Immature natural killer cell (primary cell): ENCODE results near the gene RACGAP1. TPM values are rescaled to one million over a fixed set of nuclear protein-coding genes. Genes with fewer than 3 reads are reported as not detected.
"Not testable (repeated sequence)": the region's sequence is repeated elsewhere in the genome, so short reads cannot be mapped to it uniquely, and the experiment has no call there.

ENCODE experiments used
- DNase-seq, 3 donors: peaks; one replicate each; pipeline ENCODE4 v3.0.0; 2022; ENCODE audit warnings: mixed read lengths in 1 of 3
- H3K27ac Mint-ChIP-seq, 6 donors: one replicate each; pipeline ENCODE4 v1.8.0; 2020; ENCODE audit warnings: mixed read lengths in 6 of 6, mild to moderate bottlenecking in 5 of 6, inconsistent platforms in 4 of 6, moderate library complexity in 3 of 6
- H3K27me3 Mint-ChIP-seq, 3 donors: one replicate each; pipeline ENCODE4 v1.8.0; 2020 to 2021; ENCODE audit warnings: low read depth in 3 of 3, mild to moderate bottlenecking in 3 of 3, mixed read lengths in 3 of 3, moderate library complexity in 3 of 3, inconsistent platforms in 1 of 3
- H3K36me3 Mint-ChIP-seq, 3 donors: one replicate each; pipeline ENCODE4 v1.8.0; 2020; ENCODE audit warnings: mixed read lengths in 3 of 3, inconsistent platforms in 2 of 3, mild to moderate bottlenecking in 2 of 3
- H3K4me1 Mint-ChIP-seq, 2 donors: one replicate each; pipeline ENCODE4 v1.8.0; 2020; ENCODE audit warnings: inconsistent platforms in 2 of 2, mild to moderate bottlenecking in 2 of 2, mixed read lengths in 2 of 2, moderate library complexity in 1 of 2
- H3K4me3 Mint-ChIP-seq, 5 donors: one replicate each; pipeline ENCODE4 v1.8.0; 2020; ENCODE audit warnings: mild to moderate bottlenecking in 5 of 5, mixed read lengths in 5 of 5, inconsistent platforms in 3 of 5, moderate library complexity in 3 of 5
- H3K9me3 Mint-ChIP-seq, 6 donors: one replicate each; pipeline ENCODE4 v1.8.0; 2020; ENCODE audit warnings: mild to moderate bottlenecking in 6 of 6, mixed read lengths in 6 of 6, inconsistent platforms in 4 of 6, moderate library complexity in 3 of 6
- polyA plus RNA-seq, 3 donors: library from polyadenylated mRNA; unstranded; fragments of 300-500 nt; fragmentation: Illumina TruSeq; gene quantifications; one replicate each; pipeline ENCODE4 v1.2.3, GENCODE V29; 2021

The RACGAP1 gene
- polyA plus RNA-seq, 3 donors from 2014 or later, result 11.6 to 20.9 (median 12.4) TPM

DNA sequence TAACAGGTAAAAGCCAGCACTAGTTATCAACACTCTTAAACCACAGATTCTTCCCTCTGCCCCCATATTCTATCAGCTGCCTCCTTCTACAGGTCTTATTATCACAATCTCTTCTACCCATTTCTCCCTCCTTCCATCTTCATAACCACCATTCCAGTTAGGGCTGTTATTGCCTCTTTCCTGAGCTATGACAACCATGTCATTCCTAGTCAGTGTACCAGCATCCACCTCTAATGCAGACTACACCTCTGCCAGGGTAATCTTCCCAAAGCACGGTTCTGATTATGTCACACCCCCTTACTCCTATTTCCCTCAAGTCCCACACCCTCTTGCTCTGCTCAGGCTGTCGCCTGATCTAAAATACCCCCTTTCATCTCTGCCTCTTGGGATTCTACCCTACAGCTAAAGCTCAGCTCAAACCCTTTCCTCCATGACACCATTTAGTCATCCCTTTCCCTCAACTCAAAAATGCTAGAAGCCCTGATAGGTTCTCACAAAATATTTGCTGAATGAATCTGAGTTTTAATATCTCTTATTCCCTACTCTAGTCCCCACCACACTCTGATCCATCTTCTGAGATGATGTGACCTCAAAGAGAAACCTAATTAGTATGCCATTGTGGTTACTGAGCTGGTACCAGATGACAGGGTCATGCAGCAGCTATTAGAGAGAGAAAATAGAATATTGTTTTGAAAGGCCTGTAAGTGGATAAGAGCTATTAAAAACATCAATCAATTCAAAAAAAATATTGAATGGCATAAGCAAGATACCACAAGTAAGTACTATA is 11.7 kb downstream of the RACGAP1 start:
- Mint-ChIP-seq H3K4me3 (no peak overlapping the region), H3K9me3 (no peaks in the 10 kb centered on the region), H3K27ac (peak overlapping the region in 2 of 6 donors; percentile 7 to 53), H3K27me3 (no peaks in the 10 kb centered on the region), H3K4me1 (peaks cover 0 to 8% of the 10 kb centered on the region in 2 donors), H3K36me3 (peaks cover 0 to 9% (median 6%) of the 10 kb centered on the region in 3 donors)
- no peak for DNase-seq

DNA sequence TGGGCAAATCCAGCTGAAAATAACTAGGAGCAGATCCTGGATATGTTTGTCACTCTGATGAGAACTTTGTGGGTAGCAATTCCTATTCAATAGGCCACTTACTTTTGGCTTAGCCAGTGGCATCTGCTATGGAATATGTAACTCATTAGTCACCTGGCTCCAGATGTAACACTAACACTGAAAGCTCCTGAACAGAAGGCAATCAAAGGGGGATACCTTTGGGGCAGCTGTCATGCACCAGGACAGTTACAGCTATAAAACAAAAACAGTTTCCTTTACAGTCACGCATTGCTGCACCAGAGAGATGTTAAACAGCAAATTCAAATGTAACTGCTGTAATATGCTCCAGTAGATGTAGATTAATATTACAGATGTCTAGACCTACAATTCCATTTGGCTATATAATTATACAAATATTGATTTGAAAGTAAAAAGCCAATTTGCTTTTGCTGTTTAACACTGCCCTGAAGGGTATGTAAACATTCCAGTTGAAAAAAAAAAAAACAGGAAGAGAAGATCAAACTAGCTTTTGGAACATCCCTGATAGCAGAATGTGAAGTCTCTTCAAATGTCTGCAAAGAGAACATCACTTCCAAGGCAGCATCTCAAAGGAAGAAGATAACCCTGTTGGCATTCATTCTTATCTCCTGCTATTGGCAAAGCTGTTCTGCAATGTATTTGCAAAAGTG is 18.4 kb downstream of the RACGAP1 start:
- Mint-ChIP-seq H3K27me3 (no peaks in the 10 kb centered on the region), H3K27ac (peak overlapping the region in 2 of 6 donors; percentile 18 to 51), H3K36me3 (peaks cover 4 to 9% (median 6%) of the 10 kb centered on the region in 3 donors), H3K4me3 (no peak overlapping the region), H3K9me3 (no peaks in the 10 kb centered on the region), H3K4me1 (peaks cover 0 to 6% of the 10 kb centered on the region in 2 donors)
- no peak for DNase-seq

DNA sequence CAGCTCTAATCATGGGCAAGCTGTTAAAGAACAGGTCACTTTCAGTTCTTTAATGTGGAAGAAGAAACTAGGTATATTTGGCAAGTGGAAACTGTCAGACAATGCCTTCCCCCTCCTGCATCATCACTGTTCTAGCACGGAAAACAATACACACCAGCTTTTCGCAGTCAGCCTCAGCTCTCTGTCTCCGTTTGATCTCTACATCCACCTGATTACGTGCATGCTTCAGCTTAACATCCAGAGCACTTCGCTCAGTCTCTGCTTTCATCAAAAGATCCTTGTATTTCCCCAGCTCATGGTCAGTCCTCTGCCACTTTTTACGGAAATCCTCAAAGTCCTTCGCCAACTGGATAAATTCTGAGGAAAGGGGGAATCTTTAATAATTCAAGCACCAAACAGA is 19.0 kb downstream of the RACGAP1 start:
- H3K27ac Mint-ChIP-seq, result no peak overlapping the region
- no peak overlapping the region for H3K4me3 Mint-ChIP-seq
- peaks cover 4 to 11% (median 6%) of the 10 kb centered on the region in 3 donors for H3K36me3 Mint-ChIP-seq
- H3K9me3 Mint-ChIP-seq, result no peaks in the 10 kb centered on the region
- no peak for DNase-seq
- H3K4me1 Mint-ChIP-seq, result peaks cover 0 to 6% of the 10 kb centered on the region in 2 donors
- no peaks in the 10 kb centered on the region for H3K27me3 Mint-ChIP-seq

DNA sequence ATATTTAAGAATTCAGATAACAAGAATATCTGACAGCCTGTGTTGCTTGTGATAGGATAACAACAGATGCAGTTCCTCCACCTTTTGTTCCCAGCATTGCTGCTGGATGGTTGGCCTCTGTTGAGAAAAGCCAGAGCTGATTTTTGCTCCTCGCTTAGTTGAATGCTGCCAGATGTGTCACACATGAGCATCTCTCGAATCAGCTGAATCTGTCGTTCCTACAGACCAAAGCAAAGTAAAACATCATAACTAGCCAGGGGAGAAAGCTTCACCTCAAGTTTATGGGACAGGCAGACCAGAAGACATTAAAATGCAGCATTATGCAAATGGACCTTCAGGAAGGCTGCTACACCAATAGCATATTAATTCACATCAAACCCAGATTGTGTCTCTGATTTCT is 20.1 kb downstream of the RACGAP1 start:
- Mint-ChIP-seq H3K27me3 (no peaks in the 10 kb centered on the region), H3K4me1 (peaks cover 0 to 6% of the 10 kb centered on the region in 2 donors), H3K4me3 (no peak overlapping the region), H3K9me3 (no peaks in the 10 kb centered on the region), H3K36me3 (peaks cover 6 to 15% (median 7%) of the 10 kb centered on the region in 3 donors), H3K27ac (no peak overlapping the region)
- DNase-seq, result no peak

DNA sequence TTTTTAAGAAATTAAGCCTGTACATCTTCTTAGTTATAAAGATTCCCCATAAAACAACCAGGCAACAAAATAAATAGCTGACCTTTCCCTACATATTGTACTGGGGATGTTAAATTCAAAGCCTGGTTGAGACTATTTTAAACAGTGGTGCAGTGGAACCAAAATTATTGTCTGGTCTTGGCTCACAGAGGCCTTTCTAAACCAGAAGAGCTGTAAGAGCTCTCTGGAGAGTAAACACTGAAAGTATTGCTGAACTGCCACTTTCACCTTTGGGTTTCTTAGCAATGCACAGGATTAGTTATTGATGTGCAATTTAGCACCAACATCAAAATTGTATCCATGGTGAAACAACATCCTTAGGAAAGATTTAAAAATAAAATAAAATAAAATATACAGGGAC is 20.6 kb downstream of the RACGAP1 start:
- H3K27me3 Mint-ChIP-seq, result no peaks in the 10 kb centered on the region
- no peak for DNase-seq
- H3K27ac Mint-ChIP-seq, result no peak overlapping the region
- H3K4me1 Mint-ChIP-seq, result peaks cover 0 to 6% of the 10 kb centered on the region in 2 donors
- no peaks in the 10 kb centered on the region for H3K9me3 Mint-ChIP-seq
- peaks cover 3 to 15% (median 7%) of the 10 kb centered on the region in 3 donors for H3K36me3 Mint-ChIP-seq
- H3K4me3 Mint-ChIP-seq, result no peak overlapping the region

DNA sequence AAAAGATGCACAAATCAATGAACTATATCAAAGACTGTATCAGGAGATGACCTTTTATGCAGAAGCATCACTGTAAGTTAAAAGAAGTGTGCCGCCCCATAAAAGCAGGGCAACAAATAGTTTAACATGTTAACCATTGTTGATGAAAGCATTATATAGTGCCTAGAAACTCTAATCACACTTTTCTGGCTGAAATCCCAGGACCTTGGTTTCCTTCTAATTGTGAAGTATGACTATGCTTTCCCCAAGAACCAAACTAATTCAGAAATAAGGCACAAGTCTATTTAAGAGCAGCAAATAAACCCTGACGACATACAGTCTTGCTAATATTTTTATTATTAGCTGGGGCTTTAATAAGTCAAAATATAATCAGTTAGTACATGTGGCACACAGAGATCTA is 21.7 kb downstream of the RACGAP1 start:
- H3K9me3 Mint-ChIP-seq, result no peaks in the 10 kb centered on the region
- H3K36me3 Mint-ChIP-seq, result peaks cover 0 to 15% (median 7%) of the 10 kb centered on the region in 3 donors
- peaks cover 0 to 6% of the 10 kb centered on the region in 2 donors for H3K4me1 Mint-ChIP-seq
- H3K27me3 Mint-ChIP-seq, result no peaks in the 10 kb centered on the region
- H3K27ac Mint-ChIP-seq, result no peak overlapping the region
- DNase-seq, result no peak
- H3K4me3 Mint-ChIP-seq, result no peak overlapping the region

DNA sequence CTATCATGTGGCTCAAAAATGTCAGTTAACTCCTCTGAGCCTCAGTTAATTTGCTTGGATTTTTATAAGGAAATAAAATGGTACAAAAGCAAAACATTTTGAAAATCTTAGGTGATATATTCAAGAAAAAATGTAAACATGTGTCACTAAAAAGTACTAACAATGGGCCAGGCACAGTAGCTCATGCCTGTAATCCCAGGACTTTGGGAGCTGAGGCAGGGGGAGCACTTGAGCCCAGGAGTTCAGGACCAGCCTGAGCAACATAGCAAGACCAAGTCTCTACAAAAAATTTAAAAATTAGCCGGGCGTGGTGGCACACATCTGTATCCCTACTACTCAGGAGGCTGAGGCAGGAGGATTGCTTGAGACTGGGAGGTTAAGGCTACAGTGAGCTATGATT is 26.8 kb downstream of the RACGAP1 start:
- no peaks in the 10 kb centered on the region for H3K9me3 Mint-ChIP-seq
- H3K36me3 Mint-ChIP-seq, result peaks cover 9 to 23% (median 21%) of the 10 kb centered on the region in 3 donors
- H3K4me1 Mint-ChIP-seq, result no peaks in the 10 kb centered on the region
- H3K27ac Mint-ChIP-seq, result no peak overlapping the region
- H3K27me3 Mint-ChIP-seq, result no peaks in the 10 kb centered on the region
- no peak overlapping the region for H3K4me3 Mint-ChIP-seq
- DNase-seq, result no peak

DNA sequence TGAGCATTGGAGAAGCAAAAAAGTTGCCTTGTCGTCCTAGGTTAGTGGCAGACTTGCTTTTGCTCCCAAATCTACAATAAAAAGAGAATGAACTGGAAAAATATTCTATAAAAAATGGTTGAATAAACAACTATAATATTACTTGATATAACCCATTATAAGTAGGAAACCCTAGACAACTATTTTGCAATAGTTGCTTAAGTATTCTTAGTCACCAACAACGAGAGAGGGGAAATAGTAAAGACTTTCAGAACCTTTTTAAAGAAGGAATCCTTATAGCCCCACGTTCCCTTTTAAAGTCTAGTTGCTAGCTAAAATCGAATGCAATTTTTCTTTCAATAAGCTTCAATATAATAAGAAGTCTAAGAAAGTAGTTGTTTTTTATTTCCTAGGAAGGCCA is 35.0 kb downstream of the RACGAP1 start:
- DNase-seq, result no peak
- Mint-ChIP-seq H3K4me3 (no peak overlapping the region), H3K27me3 (no peaks in the 10 kb centered on the region), H3K4me1 (no peaks in the 10 kb centered on the region), H3K36me3 (peaks cover 15 to 34% (median 23%) of the 10 kb centered on the region in 3 donors), H3K27ac (no peak overlapping the region), H3K9me3 (no peaks in the 10 kb centered on the region)

DNA sequence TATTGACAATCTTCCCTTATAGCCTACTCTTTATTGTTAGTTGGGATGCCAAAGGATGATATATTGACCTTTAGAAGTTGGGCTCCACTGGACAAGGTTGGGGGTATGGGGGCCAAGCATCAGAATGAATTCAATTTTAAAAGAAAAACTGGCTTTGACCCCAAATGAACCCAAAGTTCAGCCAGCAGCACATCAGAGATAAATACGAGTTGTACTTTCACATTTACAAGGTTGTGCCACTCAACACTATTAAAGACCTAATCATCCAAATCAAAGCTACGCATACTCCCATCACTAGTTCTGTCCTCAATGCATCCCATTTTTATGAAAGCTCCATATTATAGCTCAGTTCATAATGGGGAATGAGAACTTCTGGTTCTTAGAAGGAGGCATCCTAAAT is 35.9 kb downstream of the RACGAP1 start:
- not testable (repeated sequence) for DNase-seq, H3K4me1 Mint-ChIP-seq, H3K27me3 Mint-ChIP-seq, H3K27ac Mint-ChIP-seq, H3K4me3 Mint-ChIP-seq, H3K9me3 Mint-ChIP-seq
- H3K36me3 Mint-ChIP-seq, result peaks cover 15 to 31% (median 19%) of the 10 kb centered on the region in 3 donors

DNA sequence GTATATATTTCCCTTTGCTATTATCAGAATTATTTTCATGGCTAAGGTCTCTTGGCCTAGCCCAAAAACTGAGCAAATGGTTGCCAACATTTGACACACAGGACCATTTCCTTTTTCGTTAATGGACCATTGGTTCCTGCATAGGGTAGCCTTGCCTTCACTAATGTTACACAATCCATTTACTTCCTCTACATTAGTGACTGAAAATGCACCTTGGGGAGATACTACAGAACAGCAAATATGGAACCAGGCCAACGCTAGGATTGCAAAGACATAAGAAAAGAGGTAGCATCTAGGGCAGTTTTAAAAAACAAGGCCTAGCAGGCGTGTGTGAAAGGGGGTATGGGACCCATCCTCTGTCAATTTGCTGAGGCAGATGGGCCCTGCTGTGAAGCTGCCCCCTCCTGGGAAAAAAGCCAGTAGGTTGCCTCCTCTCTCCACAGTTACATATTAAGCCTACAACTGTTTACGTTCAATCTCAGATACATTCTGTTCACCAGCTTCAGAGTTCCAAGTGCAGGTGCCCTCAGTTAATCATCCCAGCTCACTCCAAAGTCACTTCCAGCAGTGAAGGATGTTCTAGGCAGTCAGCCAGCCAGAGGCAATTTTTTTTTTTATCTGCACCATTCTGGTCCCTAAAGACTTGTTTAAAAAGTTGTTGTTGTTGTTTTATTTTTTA is 37.5 kb downstream of the RACGAP1 start:
- H3K4me1 Mint-ChIP-seq, result no peaks in the 10 kb centered on the region
- H3K4me3 Mint-ChIP-seq, result no peak overlapping the region
- no peak for DNase-seq
- no peaks in the 10 kb centered on the region for H3K27me3 Mint-ChIP-seq
- peaks cover 8 to 20% (median 9%) of the 10 kb centered on the region in 3 donors for H3K36me3 Mint-ChIP-seq
- peak overlapping the region in 1 of 6 donors; percentile 8 for H3K27ac Mint-ChIP-seq
- H3K9me3 Mint-ChIP-seq, result no peaks in the 10 kb centered on the region

DNA sequence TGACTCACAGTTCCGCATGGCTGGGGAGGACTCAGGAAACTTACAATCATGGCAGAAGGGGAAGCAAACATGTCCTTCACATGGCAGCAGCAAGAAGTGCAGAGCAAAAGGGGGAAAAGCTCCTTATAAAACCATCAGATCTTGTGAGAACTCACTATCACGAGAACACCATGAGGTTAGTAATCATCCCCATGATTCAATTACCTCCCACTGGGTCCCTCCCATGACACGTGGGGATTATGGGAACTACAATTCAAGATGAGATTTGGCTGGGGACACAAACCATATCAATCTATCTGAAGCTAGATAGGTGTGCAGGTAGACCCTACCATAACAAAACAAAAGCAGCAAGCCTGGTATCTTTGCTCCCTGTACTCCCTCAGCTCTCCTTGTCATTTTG is 38.8 kb downstream of the RACGAP1 start:
- H3K4me3 Mint-ChIP-seq, H3K27ac Mint-ChIP-seq, H3K27me3 Mint-ChIP-seq, DNase-seq, H3K9me3 Mint-ChIP-seq, H3K4me1 Mint-ChIP-seq: not testable (repeated sequence)
- peaks cover 7 to 24% (median 9%) of the 10 kb centered on the region in 3 donors for H3K36me3 Mint-ChIP-seq

DNA sequence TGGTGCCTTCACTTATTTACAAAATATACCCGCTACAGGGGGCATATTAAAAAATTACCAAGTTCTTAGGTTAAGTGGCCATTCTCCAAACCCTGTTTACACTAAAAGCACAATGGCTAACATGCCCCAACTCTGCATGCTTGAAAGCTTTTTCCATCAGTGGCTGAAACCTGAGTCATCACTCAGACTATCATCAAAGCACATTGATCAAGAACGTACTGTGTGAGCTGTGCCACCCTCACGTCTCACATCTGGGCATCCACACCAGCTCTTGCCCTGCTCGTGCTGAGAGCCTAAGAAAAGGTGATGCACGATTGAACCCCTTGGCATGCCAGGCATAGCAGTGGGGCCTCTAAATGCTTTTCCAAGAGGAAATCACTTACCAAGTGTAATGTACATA is 39.3 kb downstream of the RACGAP1 start:
- peaks cover 7 to 24% (median 9%) of the 10 kb centered on the region in 3 donors for H3K36me3 Mint-ChIP-seq
- no peaks in the 10 kb centered on the region for H3K9me3 Mint-ChIP-seq
- no peak overlapping the region for H3K4me3 Mint-ChIP-seq
- H3K4me1 Mint-ChIP-seq, result no peaks in the 10 kb centered on the region
- DNase-seq, result no peak
- no peaks in the 10 kb centered on the region for H3K27me3 Mint-ChIP-seq
- no peak overlapping the region for H3K27ac Mint-ChIP-seq

DNA sequence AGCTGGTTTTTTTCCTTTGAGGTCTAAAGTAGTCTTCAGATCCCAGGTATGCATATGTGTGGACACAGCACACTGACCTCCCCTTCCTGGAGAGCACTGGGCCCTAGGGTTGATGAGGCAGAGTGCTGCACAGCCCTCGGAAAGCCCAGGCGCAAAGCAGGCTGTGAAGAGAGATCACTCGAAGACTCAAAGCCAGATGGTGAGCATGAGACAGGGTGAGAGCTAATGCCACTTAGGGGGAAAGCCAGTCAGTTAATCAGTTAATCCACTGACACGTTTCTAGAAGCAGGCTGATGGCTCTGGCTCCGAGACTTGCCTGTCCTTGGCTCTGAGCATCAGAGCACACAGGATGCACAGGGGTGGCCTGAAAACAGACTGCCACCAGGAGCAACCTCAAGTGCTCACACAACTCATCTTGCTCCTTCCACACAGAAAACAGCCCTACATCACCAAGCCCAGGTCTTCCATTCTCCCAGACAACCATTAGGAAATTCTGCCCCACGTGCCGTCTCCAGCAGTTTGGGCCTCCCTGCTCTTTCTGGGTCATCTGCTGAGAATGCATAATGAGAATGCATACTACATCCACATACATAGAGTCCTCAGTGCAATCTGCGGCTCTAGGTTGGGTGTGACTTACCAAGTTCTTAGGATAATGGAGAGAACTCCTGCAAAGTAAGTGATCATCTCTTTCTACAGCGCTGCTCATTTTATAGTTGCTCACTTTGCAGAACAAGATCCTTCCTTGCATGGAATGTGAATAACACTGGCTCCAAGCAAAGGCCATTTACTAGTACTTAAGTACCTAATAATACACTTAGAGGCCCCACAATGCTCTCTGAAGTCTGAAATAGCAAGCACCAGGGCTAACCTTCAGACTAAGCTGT is 40.6 kb downstream of the RACGAP1 start:
- no peaks in the 10 kb centered on the region for H3K27me3 Mint-ChIP-seq
- peaks cover 6 to 19% (median 7%) of the 10 kb centered on the region in 3 donors for H3K36me3 Mint-ChIP-seq
- DNase-seq, result no peak
- H3K4me1 Mint-ChIP-seq, result no peaks in the 10 kb centered on the region
- no peak overlapping the region for H3K4me3 Mint-ChIP-seq
- H3K9me3 Mint-ChIP-seq, result no peaks in the 10 kb centered on the region
- no peak overlapping the region for H3K27ac Mint-ChIP-seq
